Type B pancreatic cell (in vitro differentiated cells): ENCODE results near the gene MBD3. TPM values are rescaled to one million over a fixed set of nuclear protein-coding genes. Genes with fewer than 3 reads are reported as not detected.
"Not testable (repeated sequence)": the region's sequence is repeated elsewhere in the genome, so short reads cannot be mapped to it uniquely, and the experiment has no call there.

Source experiments
- DNase-seq: peaks from one replicate; pipeline ENCODE4 v3.0.0; 2021; ENCODE audit warnings: mixed read lengths; ENCODE audit not compliant: unreplicated experiment; ENCODE audit errors: extremely low spot score
- H3K27ac Mint-ChIP-seq: 2 replicates; pipeline ENCODE4 v1.8.0; 2021; ENCODE audit warnings: mild to moderate bottlenecking, mixed read lengths
- H3K27me3 Mint-ChIP-seq: 2 replicates; pipeline ENCODE4 v1.8.0; 2021; ENCODE audit warnings: mixed read lengths
- H3K36me3 Mint-ChIP-seq: 2 replicates; pipeline ENCODE4 v1.8.0; 2021; ENCODE audit warnings: mixed read lengths
- H3K4me1 Mint-ChIP-seq: one replicate; pipeline ENCODE4 v1.8.0; 2021; ENCODE audit warnings: mixed read lengths; ENCODE audit not compliant: unreplicated experiment
- H3K4me3 Mint-ChIP-seq: 2 replicates; pipeline ENCODE4 v1.8.0; 2021; ENCODE audit warnings: mild to moderate bottlenecking, mixed read lengths
- H3K9me3 Mint-ChIP-seq: 2 replicates; pipeline ENCODE4 v1.8.0; 2021; ENCODE audit warnings: mixed read lengths
- CTCF ChIP-seq: fragments of 200-600 bp; sonication (generic); conservative IDR thresholded peaks from 2 replicates; pipeline ENCODE4 v1.5.0; 2021; ENCODE audit warnings: antibody characterized with exemption, mild to moderate bottlenecking
- total RNA-seq: library from RNA; stranded (reverse); gene quantifications from 2 replicates; pipeline ENCODE4 v1.2.1, GENCODE V29; 2021; ENCODE audit warnings: low replicate concordance

The MBD3 gene
- total RNA-seq, 1 donor from 2014 or later, result 110 TPM

- no peak for TF ChIP-seq CTCF
- no peak for DNase-seq
- no peaks in the 10 kb centered on the region for H3K4me1 Mint-ChIP-seq
- no peaks in the 10 kb centered on the region for H3K9me3 Mint-ChIP-seq
- H3K27ac Mint-ChIP-seq, result no peak overlapping the region
- peaks cover under 1% of the 10 kb centered on the region for H3K27me3 Mint-ChIP-seq
- H3K4me3 Mint-ChIP-seq, result no peak overlapping the region
- H3K36me3 Mint-ChIP-seq, result no peaks in the 10 kb centered on the region
Observed at GRCh38 chr19:1551068-1552040, 41.3 kb downstream of the MBD3 start.

GRCh38 chr19:1549332-1549945, 43.2 kb downstream of the MBD3 start:
- Mint-ChIP-seq H3K27ac (no peak overlapping the region), H3K9me3 (no peaks in the 10 kb centered on the region), H3K36me3 (no peaks in the 10 kb centered on the region), H3K4me1 (no peaks in the 10 kb centered on the region), H3K27me3 (peaks cover 13% of the 10 kb centered on the region), H3K4me3 (no peak overlapping the region)
- DNase-seq, result no peak
- no peak for TF ChIP-seq CTCF

- no peak overlapping the region for H3K4me3 Mint-ChIP-seq
- DNase-seq, result no peak
- H3K27me3 Mint-ChIP-seq, result peaks cover 27% of the 10 kb centered on the region
- peaks cover 4% of the 10 kb centered on the region for H3K4me1 Mint-ChIP-seq
- no peaks in the 10 kb centered on the region for H3K9me3 Mint-ChIP-seq
- no peak for TF ChIP-seq CTCF
- no peaks in the 10 kb centered on the region for H3K36me3 Mint-ChIP-seq
- no peak overlapping the region for H3K27ac Mint-ChIP-seq
Observed at GRCh38 chr19:1540365-1540925, 52.2 kb downstream of the MBD3 start.

- H3K4me1 Mint-ChIP-seq, H3K4me3 Mint-ChIP-seq, H3K9me3 Mint-ChIP-seq, H3K27ac Mint-ChIP-seq, DNase-seq, H3K36me3 Mint-ChIP-seq: not testable (repeated sequence)
- peaks cover 29% of the 10 kb centered on the region for H3K27me3 Mint-ChIP-seq
Observed at GRCh38 chr19:1539749-1540148, 52.9 kb downstream of the MBD3 start.

- no peaks in the 10 kb centered on the region for H3K36me3 Mint-ChIP-seq
- H3K9me3 Mint-ChIP-seq, result no peaks in the 10 kb centered on the region
- H3K27ac Mint-ChIP-seq, result no peak overlapping the region
- no peak overlapping the region for H3K4me3 Mint-ChIP-seq
- H3K4me1 Mint-ChIP-seq, result peaks cover 4% of the 10 kb centered on the region
- H3K27me3 Mint-ChIP-seq, result peaks cover 22% of the 10 kb centered on the region
- TF ChIP-seq CTCF, result no peak
- DNase-seq, result no peak
Observed at GRCh38 chr19:1538978-1539377, 53.7 kb downstream of the MBD3 start.

GRCh38 chr19:1535699-1536098, 57.0 kb downstream of the MBD3 start:
- not testable (repeated sequence) for DNase-seq, H3K36me3 Mint-ChIP-seq, H3K4me1 Mint-ChIP-seq

More at GRCh38 chr19:1535699-1536098, 57.0 kb downstream of the MBD3 start:
- H3K27ac Mint-ChIP-seq, H3K9me3 Mint-ChIP-seq, H3K4me3 Mint-ChIP-seq: not testable (repeated sequence)
- peaks cover 12% of the 10 kb centered on the region for H3K27me3 Mint-ChIP-seq
